Fibroblast of villous mesenchyme (primary cell): ENCODE measurements around the gene FTCDNL1. TPM values are rescaled to one million over a fixed set of nuclear protein-coding genes. Genes with fewer than 3 reads are reported as not detected.

Experiments used
- DNase-seq: peaks from one replicate; pipeline ENCODE4 v3.0.0-alpha.2; 2010; ENCODE audit warnings: low read depth
- H3K4me3 ChIP-seq: 2 replicates; pipeline ENCODE4 v1.5.1; 2011; ENCODE audit warnings: low read depth, mild to moderate bottlenecking, low read length
- CTCF ChIP-seq: IDR thresholded peaks from 2 replicates; pipeline ENCODE4 v1.5.1; 2012; ENCODE audit warnings: low read depth, mild to moderate bottlenecking, low read length; ENCODE audit not compliant: insufficient read depth
- total RNA-seq: library from RNA; depleted of rRNA; stranded (reverse); fragments of >200 nt; gene quantifications from 2 replicates; pipeline ENCODE4 v1.2.3, GENCODE V29; 2012

Gene FTCDNL1
- total RNA-seq, 1 donor: 0.43 TPM

- no peak for DNase-seq
- no peak overlapping the region for H3K4me3 ChIP-seq
- TF ChIP-seq CTCF: no peak
Measured at GRCh38 chr2:199765646-199766045, 85.3 kb downstream of the FTCDNL1 start.

- no peak for TF ChIP-seq CTCF
- no peak for DNase-seq
- H3K4me3 ChIP-seq: no peak overlapping the region
Measured at GRCh38 chr2:199764273-199764800, 86.7 kb downstream of the FTCDNL1 start.

GRCh38 chr2:199762963-199763362, 88.0 kb downstream of the FTCDNL1 start:
- TF ChIP-seq CTCF: no peak
- no peak for DNase-seq
- H3K4me3 ChIP-seq: no peak overlapping the region

- no peak for TF ChIP-seq CTCF
- H3K4me3 ChIP-seq: no peak overlapping the region
- no peak for DNase-seq
Measured at GRCh38 chr2:199760574-199760973, 90.4 kb downstream of the FTCDNL1 start.

- no peak for TF ChIP-seq CTCF
- H3K4me3 ChIP-seq: no peak overlapping the region
- no peak for DNase-seq
Measured at GRCh38 chr2:199757233-199757870, 93.6 kb downstream of the FTCDNL1 start.

- no peak overlapping the region for H3K4me3 ChIP-seq
- DNase-seq: no peak
- no peak for TF ChIP-seq CTCF
Measured at GRCh38 chr2:199756743-199757142, 94.2 kb downstream of the FTCDNL1 start.

- TF ChIP-seq CTCF: no peak
- no peak for DNase-seq
- H3K4me3 ChIP-seq: no peak overlapping the region
Measured at GRCh38 chr2:199756211-199756610, 94.8 kb downstream of the FTCDNL1 start.
